Suppressor macrophage treated with lipopolysaccharide for 1 hour (primary cell): Measurements from ENCODE around the gene OR5AU1.
"Not testable (repeated sequence)": the region's sequence is repeated elsewhere in the genome, so short reads cannot be mapped to it uniquely, and the experiment has no call there.

Experiments used
- DNase-seq, 3 donors: peaks; one replicate each; pipeline ENCODE4 v3.0.0-alpha.2; 2020 to 2022

OR5AU1 gene

DNA sequence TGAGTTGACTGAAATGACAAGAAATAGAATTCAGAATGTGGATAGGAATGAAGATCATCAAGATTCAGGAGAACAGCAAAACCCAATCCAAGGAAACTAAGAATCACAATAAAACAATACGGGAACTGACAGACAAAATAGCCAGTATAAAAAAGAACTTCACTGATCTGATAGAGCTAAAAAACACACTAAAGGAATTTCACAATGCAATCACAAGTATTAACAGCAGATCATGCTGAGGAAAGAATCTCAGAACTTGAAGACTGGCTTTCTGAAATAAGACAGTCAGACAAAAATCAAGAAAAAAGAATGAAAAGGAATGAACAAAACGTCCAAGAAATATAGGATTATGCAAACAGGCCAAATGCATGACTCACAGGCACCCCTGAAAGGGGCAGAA is 15.3 kb upstream of the OR5AU1 start:
- no peak for DNase-seq

DNA sequence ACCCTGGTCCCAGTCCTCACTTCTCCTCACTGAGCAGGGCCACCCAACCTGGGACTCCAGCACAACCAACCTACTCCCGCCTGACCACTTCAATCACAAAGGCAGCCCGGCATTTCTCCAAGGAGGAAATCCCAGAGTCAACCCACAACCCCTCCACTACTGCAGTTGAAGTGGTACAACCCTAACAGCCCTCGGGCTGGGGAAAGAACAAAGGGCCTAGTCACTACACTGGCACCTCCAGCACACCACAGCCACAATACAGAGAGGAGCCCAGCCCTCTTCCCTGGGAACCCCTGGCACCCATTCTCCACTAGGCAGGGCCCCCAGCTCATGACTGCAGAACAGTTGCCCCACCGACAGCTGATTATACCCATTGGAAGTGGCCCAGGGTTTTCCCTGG is 13.7 kb upstream of the OR5AU1 start:
- no peak for DNase-seq

DNA sequence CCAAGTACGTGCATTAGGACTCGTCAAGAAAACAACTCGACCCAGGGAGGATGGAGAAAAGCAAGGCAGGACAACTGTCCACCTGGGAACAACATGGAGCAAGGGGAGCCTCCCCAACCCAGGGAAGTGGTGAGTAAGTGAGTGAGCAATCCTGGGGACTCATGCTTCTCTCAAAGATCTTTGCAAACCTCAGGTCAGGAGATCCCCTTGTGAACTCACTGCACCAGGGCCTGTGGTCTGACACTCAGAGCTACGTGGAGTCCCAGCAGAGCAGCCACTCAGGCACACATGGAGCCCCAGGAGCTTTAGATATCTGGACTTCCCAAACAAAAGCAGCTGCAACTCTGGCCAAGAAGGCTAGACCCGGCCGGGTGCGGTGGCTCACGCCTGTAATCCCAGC is 12.2 kb upstream of the OR5AU1 start:
- DNase-seq = peak; percentile 52 to 58 (median 56)

DNA sequence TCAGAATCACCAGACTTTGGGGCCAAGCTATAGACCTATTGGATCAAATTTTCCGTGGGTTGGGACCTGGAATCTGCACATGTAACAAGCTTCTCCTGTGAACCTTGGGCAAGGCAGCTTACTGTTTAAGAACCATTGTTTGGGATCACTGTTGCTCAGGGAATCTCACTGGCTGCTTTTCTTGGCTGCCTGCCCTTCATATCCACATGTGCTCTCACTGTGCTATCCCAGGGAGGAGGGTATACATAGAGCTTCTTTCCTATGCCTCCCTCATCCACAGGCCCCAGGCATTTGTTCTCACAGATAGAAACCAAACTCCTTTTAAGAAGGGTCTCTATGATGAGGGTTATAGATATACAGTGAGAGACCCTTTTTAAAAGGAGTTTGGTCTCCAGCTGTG is 9.8 kb upstream of the OR5AU1 start:
- not testable (repeated sequence) for DNase-seq

DNA sequence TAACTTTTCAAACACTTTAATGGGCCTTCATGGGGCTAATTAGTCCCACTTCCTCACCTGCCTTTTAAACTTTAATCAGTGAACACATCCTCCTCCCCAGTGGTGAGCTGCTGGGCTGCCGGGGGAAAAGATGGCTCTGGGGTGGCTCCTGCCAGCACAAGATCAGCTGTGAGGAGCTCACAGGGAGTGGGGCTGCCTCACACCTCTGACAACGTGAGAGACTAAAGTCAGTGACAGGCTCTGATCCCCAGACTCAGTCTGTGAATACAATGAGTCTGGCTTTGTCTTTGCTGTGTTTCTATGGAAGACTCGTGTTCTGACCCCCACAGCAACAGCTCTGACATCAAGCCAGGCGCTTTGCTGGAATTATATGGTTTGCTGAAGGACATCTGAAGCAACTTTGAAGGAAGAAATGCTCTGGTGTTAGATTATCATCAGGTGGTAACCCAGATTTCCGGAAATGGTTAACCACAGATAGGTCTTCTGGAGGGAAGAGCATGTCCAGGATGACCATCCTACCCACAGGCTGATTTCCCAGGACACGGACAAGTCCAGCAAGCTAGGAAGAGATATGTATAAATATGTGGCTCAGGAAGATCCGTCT is 9.2 kb upstream of the OR5AU1 start:
- not testable (repeated sequence) for DNase-seq

DNA sequence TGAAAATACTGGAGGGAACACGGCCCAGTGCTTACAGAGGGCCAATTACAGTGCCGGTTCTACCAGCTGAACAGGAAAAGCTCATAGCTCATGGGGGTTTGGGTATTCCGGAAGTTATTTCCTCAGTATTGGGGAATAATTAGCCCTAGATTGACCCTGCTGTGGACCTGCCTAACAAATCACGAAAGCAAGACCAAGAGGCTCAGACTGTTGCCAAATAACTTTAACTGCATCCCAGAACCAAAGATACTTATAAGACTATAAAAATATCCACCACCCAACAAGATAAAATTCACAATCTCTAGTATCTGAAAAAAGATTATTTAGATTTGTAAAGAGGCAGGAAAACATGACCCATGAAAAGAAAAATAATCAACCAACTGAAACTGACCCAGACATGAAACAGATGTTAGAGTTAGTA is 8.0 kb upstream of the OR5AU1 start:
- no peak for DNase-seq

DNA sequence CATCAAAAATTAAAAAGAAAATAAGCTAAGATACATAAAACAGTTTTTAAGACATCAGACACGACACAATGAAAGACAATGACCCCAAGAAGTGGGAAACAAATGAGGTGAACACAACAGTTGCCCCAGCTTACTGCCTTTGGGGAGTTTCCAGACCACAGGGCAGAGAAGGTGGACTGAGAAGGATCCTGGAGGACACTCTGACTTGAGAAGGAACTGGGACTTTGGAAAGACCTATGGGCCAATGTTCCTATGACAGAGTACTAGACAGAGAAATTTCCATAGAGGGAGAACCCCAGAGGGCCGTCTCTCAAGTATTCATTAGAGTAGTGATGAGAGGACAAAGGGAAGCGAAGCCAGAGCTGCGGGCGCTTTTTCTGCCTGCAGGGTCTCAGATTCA is 6.2 kb upstream of the OR5AU1 start:
- DNase-seq = peak in 2 of 3 donors; percentile 9 to 53

DNA sequence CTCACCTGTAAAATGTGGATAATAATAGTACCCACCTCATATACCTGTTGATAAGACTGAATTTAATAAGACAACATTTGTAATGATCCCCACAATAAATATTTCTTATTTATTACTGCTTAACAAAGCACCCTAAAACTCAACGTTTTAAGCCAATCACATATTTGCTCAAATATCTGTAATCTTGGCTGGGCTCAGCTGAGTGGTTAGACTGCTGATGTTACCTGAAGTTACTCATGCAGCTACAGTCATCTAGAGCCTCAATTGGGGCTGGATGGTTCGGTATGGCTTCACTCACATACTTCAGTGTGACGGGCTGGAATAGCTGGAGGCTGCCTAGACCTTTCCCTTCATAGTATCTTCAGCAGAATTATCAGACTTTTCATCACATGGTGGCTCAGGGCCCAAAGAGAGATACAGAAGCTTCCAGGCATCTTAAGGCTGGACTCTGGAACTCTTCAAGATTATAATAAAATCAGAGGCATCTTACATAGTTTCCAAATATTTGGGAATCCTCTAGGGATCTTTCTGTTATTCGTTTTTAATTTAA is 4.3 kb upstream of the OR5AU1 start:
- no peak for DNase-seq

DNA sequence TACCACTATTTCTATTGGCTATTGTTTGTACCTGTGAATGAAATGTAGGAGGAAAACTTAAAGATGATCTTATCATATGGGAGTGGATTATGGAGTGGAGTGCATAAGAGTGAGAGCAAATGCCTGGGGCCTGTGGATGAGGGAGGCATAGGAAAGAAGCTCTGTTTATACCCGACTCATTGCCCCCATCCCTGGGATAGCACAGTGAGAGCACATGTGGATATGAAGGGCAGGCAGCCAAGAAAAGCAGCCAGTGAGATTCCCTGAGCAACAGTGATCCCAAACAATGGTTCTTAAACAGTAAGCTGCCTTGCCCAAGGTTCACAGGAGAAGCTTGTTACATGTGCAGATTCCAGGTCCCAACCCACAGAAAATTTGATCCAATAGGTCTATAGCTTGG is 2.3 kb upstream of the OR5AU1 start:
- DNase-seq = not testable (repeated sequence)

DNA sequence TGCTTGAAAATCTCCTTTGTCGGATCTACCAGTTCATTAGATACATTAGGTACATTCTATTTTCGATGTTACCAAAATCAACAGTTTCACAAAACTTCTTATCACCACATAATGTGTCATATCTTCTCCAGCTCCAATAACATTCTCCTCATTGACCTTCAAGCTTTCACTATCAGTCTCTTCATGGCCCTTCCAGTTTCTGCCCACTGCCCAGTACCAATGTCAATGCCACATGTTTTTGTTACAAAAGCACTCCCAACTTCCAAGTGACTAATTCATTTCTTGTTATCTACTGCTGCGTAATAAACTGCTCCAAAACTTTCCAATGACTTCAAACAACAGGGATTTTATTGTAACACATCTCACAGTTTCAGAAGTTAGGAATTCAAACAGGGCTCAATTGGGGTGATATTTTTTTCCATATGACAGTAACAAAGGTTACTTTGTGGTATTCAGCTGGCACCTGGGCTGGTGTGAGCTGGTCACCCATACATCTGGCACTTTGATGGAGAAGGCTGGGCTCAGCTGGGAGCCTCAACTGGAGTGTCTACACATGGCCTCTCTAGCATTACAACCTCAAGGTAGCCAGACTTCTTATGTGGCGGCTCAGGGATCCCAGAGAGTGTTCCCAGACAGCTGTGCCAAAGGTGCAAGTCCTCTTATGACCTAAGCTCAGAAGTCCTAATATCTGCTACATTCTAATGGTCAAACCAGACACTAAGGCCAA is 6.1 kb downstream of the OR5AU1 start:
- DNase-seq = no peak

DNA sequence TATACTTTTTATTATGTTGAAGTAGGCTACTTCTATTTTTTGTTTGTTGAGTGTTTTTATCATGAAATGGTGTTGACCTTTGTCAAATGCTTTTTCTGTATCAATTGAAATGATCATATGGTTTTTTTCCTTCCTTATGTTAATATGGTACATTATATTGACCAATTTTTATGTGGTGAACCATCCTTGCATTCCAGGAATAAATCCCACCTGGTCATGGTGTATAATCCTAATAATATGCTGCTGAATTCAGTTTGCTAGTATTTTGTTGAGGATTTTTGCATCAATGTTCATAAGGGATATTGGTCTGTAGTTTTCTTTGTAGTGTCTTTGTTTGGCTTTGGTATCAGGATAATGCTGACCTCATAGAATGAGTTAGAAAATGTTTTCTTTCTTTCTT is 10.4 kb downstream of the OR5AU1 start:
- no peak for DNase-seq

DNA sequence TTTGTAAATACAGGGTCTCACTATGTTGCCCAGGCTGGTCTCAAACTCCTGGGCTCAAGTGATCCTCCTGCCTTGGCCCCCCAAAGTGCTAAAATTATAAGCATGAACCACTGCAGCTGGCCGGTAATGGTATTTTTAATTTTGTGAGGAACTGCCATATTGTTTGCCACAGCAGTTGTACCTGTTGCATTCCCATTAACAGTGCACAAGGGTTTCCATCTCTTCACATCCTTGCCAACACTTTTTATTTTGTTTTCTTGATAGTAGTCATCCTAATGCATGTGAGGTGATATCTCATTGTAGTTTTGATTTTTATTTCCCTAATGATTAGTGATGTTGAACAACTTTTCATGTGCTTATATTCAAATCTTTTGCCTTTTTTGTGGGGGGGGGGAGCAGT is 13.5 kb downstream of the OR5AU1 start:
- no peak for DNase-seq

DNA sequence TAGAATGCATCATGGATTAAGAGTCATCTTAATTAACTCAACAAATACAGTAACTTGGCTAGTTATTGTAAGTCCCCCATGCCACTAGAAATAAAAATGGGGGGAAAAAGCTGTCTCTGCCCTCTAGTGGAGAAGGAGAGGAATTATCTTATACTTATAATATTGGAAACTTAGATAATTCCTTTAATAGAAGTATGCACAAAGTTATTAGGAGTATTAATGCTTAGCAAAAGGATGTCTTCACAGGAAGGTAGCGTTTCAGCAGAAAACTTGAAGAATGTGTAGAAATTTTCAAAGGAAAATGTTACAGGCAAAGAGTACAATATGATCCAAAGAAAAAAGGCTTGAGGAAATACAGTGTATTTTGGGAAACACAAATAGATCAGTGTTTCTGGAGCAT is 19.8 kb downstream of the OR5AU1 start:
- peak; percentile 20 to 50 (median 36) for DNase-seq

DNA sequence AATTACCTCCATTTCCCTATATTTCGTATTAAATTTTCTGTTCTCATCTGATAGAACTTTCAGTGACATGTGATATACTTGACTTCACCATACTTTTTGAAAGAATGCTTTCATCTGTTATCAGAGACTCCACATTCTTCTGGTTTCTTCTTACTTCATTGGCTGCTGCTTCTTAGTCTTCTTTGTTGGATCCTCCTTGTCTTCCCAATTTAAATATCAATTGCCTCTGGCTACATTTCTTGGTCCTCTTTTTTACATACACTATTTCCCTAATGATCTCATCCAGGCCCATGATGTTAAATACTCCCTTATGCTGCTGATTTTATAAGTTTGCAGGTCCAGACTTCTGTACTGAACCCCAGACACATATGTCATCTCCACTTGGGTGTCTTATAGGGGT is 22.0 kb downstream of the OR5AU1 start:
- no peak for DNase-seq

DNA sequence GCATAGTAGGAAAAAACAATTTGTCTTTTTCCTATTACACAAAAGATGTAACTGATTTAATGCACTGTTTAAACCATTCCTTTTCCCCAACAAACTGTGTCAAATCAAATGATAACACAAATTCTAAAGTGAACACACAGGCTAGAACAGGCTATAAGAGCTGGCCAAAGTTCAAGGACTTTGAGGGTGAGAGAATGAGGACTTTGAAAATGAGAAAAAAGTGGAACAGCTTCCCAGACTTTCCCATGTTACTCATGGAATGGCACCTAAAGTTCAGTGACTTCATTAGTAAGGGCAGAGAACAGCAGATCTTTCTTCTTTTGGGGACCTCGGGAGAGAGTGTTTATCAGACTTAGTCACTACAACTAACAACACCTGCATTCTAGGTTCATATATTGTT is 32.4 kb downstream of the OR5AU1 start:
- no peak for DNase-seq

DNA sequence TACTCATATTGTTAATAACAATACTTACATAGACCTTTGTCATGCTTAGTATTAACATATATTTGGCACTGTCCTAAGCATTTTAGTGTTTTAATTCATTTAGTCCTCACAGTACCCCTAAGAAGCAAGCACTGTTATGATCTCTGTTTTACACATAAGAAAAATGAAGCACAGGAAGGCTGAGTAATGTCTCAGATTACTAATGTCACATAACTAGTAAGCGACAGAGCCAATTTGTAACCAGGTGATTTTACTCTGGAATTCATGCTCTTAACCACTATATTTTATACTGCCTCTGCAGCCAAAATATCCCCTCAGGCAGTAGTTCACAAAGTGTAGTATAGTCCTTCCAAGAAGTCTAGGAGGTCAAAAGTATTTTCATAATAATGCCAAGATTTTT is 34.7 kb downstream of the OR5AU1 start:
- peak in 1 of 3 donors; percentile 18 for DNase-seq

DNA sequence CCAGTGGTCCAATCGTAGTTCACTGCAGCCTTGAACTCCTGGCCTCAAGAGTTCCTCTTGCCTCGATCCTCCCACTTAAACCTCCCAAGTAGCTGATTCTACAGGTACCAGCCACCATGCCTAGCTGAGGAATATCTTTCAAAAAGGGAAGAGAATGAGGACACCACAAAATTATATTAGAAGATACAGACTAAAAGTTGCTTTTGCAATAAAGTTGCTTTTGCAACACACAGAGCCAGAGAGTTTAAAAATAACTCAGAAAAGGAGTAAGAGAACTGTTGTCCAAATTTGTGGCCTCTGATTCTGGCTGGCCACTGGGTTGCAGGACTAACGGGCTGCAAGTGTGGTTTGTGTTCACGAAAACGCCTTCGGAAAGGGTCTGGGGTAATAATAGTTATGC is 35.2 kb downstream of the OR5AU1 start:
- DNase-seq = no peak

DNA sequence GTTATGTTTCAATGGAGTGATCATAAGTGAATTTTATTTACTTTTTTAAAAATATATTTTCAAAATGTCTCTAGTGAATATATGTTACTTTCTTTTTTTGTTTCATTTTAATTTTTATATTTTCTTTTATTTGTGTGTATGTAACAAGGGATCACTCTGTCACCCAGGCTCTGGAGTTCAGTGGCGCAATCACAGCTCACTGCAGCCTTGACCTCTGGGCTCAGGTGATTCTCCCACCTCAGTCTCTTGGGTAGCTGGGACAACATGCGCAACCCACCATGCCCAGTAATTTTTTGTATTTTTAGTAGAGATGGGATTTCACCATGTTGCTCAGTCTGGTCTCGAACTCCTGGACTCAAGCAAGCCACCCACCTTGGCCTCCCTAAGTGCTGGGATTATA is 36.9 kb downstream of the OR5AU1 start:
- DNase-seq = no peak

DNA sequence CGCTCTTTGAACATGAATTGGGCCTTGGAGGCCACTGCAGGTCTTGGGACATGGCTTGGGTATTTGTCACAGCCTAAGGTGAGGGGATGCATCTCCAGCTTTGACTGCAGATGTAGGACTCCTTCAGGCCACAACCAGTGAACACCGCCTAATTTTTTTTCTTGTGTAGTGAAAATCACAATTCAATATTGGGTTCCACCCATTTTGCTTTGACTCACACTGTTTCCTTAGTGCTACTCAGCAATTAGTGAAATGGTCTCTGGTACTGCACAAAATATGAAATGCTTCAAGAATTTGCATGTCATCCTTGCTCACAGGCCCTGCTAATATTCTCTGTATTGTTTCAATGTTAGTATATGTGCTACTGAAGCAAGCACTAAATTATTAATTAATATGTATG is 42.5 kb downstream of the OR5AU1 start:
- no peak for DNase-seq

DNA sequence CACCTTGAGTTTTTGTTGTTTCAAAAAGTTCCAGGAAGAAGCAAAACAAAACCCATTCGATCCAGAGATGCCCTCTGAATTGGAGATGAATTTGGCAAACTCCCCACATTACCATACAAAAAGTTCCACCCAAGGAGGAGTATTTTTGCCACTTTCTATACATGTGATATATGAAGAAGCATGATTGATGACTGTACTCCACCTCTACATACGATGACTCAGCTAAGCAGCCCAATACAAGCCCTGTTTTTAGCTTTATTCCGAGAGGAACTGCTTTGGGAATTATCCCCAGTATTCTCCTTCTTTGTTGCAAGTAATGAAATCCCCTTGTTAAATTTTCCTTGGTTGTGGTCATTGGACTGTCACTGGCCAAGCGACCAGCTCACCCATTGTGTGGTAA is 43.6 kb downstream of the OR5AU1 start:
- DNase-seq = peak in 2 of 3 donors; percentile 25 to 34

DNA sequence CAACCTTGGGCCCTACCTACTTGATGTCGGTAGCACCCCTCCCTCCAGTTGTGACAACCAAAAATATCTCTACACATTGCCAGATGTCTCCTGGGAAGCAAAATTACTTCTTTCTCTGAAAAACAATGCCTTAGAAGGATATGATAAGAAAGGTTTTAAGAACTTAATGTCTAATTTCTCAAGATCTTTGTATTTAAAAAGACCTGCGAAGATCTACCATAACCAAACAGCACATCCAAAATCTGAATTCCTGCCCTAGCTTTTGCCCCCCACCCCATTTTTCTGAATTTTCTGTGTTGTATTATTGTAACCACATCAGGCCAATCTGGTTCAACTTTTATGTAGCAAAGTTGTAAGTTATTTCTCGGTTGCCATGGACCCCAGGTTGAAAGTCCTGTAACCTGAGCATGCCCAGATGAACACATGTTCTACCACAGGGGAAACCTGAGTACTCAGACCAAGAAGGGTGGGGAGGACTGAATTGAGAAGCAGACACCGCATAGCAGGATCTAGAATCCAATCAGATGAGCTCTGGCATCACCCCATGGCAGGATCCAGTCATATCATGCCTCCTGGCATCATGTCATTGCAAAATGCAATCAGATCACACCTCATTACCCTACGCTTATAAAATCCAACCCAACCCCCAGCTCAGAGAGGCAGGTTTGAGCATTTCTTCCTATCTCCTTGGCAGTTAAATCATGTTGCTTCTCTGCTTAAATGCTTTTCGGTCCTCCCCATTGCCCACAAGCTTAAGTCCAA is 46.3 kb downstream of the OR5AU1 start:
- DNase-seq = no peak

DNA sequence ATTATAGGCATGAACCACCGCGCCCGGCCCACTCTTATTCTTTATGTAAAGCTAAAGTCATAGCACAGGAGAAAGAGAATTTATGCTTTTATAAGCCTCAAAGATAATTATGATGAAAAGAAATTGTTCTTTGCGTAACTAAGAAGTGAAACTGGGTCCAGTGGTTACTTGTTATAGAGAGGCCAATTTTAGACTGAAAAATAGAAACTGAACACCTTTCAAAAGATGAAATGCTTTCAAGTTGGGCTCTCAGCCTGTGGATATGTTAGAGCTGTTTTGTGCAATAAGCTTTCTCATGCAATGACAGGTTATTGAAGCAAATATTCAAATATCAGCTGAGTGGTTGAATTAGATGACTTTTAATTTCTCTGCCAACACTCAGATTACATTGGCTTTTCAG is 47.1 kb downstream of the OR5AU1 start:
- no peak for DNase-seq

DNA sequence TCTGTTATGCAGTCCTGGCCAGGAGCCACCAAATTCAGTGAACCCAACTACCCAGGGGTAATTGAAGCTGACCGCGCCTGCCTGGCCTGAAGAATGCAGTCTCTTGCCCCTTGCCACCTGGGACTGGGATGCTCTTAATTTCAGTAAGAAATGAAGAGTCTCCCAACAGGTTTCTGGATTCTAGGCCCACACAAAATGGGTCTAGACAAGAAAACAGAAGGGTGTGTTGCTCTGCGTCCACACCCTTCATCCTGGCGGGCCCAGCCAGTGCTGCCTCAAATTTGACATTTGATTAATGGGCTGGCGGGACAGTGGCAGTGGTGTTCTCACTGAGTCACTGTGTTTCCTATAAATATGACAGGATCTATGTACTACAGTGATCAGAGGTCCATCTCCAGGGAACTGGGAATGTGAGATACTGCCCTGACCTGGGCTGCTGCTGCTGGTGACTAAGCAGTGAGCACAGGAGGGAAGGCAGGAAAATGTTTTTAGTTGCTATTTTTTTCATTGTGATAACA is 48.5 kb downstream of the OR5AU1 start:
- no peak for DNase-seq
